Skeletal muscle cell (primary cell): Measurements from ENCODE around the gene SNAP47.
A peak's percentile ranks its signal among the peaks of the same experiment; 100 is the strongest.

Experiments used
- DNase-seq: peaks from one replicate; pipeline ENCODE4 v3.0.0-alpha.2; 2010; ENCODE audit warnings: low read depth
- H3K4me3 ChIP-seq: 2 replicates; pipeline ENCODE4 v1.5.1; 2011; ENCODE audit warnings: low read depth, mild to moderate bottlenecking, control low read depth, low read length, moderate library complexity

SNAP47 gene

GRCh38 chr1:227747382-227747781 is 12.1 kb downstream of the SNAP47 start:
- DNase-seq: no peak
- no peak overlapping the region for H3K4me3 ChIP-seq

GRCh38 chr1:227747948-227748495 is 12.8 kb downstream of the SNAP47 start:
- no peak overlapping the region for H3K4me3 ChIP-seq
- DNase-seq: no peak

GRCh38 chr1:227748496-227749182 is 13.4 kb downstream of the SNAP47 start:
- no peak for DNase-seq
- H3K4me3 ChIP-seq: no peak overlapping the region

- H3K4me3 ChIP-seq: no peak overlapping the region
- DNase-seq: no peak
Observed at GRCh38 chr1:227749225-227749624, 14.0 kb downstream of the SNAP47 start.

GRCh38 chr1:227749916-227750710 is 14.9 kb downstream of the SNAP47 start:
- H3K4me3 ChIP-seq: no peak overlapping the region
- no peak for DNase-seq

GRCh38 chr1:227753999-227754711 is 18.9 kb downstream of the SNAP47 start:
- no peak for DNase-seq

GRCh38 chr1:227754958-227755357 is 19.7 kb downstream of the SNAP47 start:
- no peak for DNase-seq

More at GRCh38 chr1:227753999-227754711, 18.9 kb downstream of the SNAP47 start:
- H3K4me3 ChIP-seq: no peak overlapping the region

GRCh38 chr1:227756172-227756959 is 21.1 kb downstream of the SNAP47 start:
- no peak for DNase-seq
- H3K4me3 ChIP-seq: no peak overlapping the region

More at GRCh38 chr1:227754958-227755357, 19.7 kb downstream of the SNAP47 start:
- no peak overlapping the region for H3K4me3 ChIP-seq

- no peak overlapping the region for H3K4me3 ChIP-seq
Observed at GRCh38 chr1:227757781-227758180, 22.5 kb downstream of the SNAP47 start.

GRCh38 chr1:227758366-227758765 is 23.1 kb downstream of the SNAP47 start:
- H3K4me3 ChIP-seq: no peak overlapping the region
- no peak for DNase-seq

More at GRCh38 chr1:227757781-227758180, 22.5 kb downstream of the SNAP47 start:
- no peak for DNase-seq

GRCh38 chr1:227759341-227760300 is 24.4 kb downstream of the SNAP47 start:
- peak; percentile 95 for DNase-seq
- no peak overlapping the region for H3K4me3 ChIP-seq

- DNase-seq: no peak
- H3K4me3 ChIP-seq: no peak overlapping the region
Observed at GRCh38 chr1:227760377-227760776, 25.1 kb downstream of the SNAP47 start.

- no peak overlapping the region for H3K4me3 ChIP-seq
Observed at GRCh38 chr1:227761621-227762230, 26.5 kb downstream of the SNAP47 start.

GRCh38 chr1:227762231-227762911 is 27.1 kb downstream of the SNAP47 start:
- no peak overlapping the region for H3K4me3 ChIP-seq
- peak; percentile 33 for DNase-seq

More at GRCh38 chr1:227761621-227762230, 26.5 kb downstream of the SNAP47 start:
- no peak for DNase-seq

- no peak for DNase-seq
- H3K4me3 ChIP-seq: no peak overlapping the region
Observed at GRCh38 chr1:227763246-227764018, 28.2 kb downstream of the SNAP47 start.

GRCh38 chr1:227764019-227764391 is 28.8 kb downstream of the SNAP47 start:
- no peak overlapping the region for H3K4me3 ChIP-seq
- DNase-seq: no peak
